ENCODE results near the gene GUK1.

GUK1 gene

DNA sequence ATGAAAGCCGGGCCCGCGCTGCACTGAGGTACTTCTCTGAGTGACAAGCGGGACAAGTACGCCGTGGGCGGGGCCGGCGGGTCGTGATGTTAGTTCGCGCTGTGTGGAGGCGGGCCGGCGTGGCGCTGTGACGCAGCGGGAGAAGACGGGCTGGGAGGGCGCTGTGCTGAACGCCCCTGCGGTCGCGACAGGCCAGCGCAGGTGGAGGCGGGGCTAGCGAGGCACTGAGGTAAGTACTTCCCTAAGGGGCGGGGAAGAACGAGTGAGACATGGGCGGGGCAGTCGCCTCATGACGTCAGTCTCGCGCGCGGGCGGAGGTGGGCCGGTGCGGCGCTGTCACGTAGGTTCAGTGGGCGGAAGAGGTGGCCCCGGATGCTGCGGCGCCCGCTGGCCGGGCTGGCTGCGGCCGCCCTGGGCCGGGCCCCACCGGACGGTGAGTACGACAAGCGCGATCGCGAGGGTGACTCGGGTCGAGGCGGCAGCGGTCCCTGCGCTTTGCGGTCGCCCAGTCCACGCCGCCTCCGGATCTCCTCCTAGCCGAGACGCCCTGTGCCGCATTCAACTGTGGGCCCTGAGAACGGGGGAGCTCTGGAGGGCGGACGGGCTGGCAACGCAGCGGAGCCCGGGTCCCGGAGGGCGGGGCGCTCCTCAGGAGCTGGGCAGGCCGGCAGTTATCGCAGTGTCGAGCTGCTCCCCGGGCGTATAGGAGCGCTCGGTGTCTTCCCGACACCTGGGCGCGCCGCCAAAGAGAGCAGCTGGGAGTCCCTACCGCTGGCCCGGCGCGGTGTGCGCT lies at the start of gene GUK1:
Gene GUK1 (plus strand): TSS at position 349 of the 793 bp plus-strand sequence. CDS start 24 bp downstream, at position 373.
- H3K27me3 ChIP-seq (replicated peaks; ENCODE audit: control insufficient read depth, insufficient read depth, low read length) = peaks cover 12% of the 10 kb centered on the region
- no peaks in the 10 kb centered on the region for H3K9me3 ChIP-seq (ENCODE audit: control insufficient read depth, low read length)
- peak within 1 kb of the TSS; percentile 98 for H3K9ac ChIP-seq (ENCODE audit: low read length)
- H3K4me1 ChIP-seq (ENCODE audit: control insufficient read depth, insufficient read depth, low read length) = peaks cover 31% of the 10 kb centered on the region
- no peaks in the 10 kb centered on the region for H3K36me3 ChIP-seq (ENCODE audit: control insufficient read depth, insufficient read depth, low read length, severe bottlenecking)
- DNase-seq (ENCODE audit: low read depth) = peak; percentile 98
- peak within 1 kb of the TSS; percentile 97 for H3K4me3 ChIP-seq (ENCODE audit: low read length)

DNA sequence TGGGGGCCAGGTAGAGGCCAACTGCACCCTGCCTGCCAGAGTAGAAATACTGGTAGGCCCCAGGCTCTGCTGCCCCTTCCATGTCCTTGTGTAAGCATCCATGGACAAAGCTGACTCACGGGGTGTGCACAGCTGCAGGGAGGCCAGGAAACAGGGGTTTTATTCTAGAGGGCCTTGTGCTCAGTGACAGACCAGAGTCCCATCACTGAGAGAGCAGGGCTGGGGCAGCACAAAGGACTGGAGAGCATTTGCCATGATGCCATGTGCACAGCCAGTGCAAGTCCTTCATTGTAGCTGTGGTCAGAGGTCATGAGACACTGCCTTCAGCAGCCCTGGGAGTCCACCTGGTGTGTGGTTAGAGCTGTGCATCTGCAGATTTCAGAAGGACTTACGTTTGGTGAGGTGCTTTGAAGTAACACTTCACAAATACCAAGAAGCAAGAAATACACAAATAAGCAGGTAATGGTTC lies 49.4 kb upstream of the GUK1 start:
- no peak overlapping the region for H3K4me3 ChIP-seq (ENCODE audit: low read length)
- DNase-seq (ENCODE audit: low read depth) = peak; percentile 39
- H3K4me1 ChIP-seq (ENCODE audit: control insufficient read depth, insufficient read depth, low read length) = peaks cover 64% of the 10 kb centered on the region
- peak overlapping the region; percentile 15 for H3K9ac ChIP-seq (ENCODE audit: low read length)
- H3K27me3 ChIP-seq (replicated peaks; ENCODE audit: control insufficient read depth, insufficient read depth, low read length) = no peaks in the 10 kb centered on the region
- H3K9me3 ChIP-seq (ENCODE audit: control insufficient read depth, low read length) = no peaks in the 10 kb centered on the region
- peaks cover 14% of the 10 kb centered on the region for H3K36me3 ChIP-seq (ENCODE audit: control insufficient read depth, insufficient read depth, low read length, severe bottlenecking)

- no peak overlapping the region for H3K4me3 ChIP-seq (ENCODE audit: low read length)
- H3K9ac ChIP-seq (ENCODE audit: low read length) = peak overlapping the region; percentile 15
- H3K4me1 ChIP-seq (ENCODE audit: control insufficient read depth, insufficient read depth, low read length) = peaks cover 59% of the 10 kb centered on the region
- DNase-seq (ENCODE audit: low read depth) = no peak
- H3K9me3 ChIP-seq (ENCODE audit: control insufficient read depth, low read length) = no peaks in the 10 kb centered on the region
- H3K36me3 ChIP-seq (ENCODE audit: control insufficient read depth, insufficient read depth, low read length, severe bottlenecking) = peaks cover 14% of the 10 kb centered on the region
- H3K27me3 ChIP-seq (replicated peaks; ENCODE audit: control insufficient read depth, insufficient read depth, low read length) = no peaks in the 10 kb centered on the region
Measured at GRCh38 chr1:228091084-228091483, 49.0 kb upstream of the GUK1 start.

GRCh38 chr1:228092342-228093049 lies 47.6 kb upstream of the GUK1 start:
- H3K4me1 ChIP-seq (ENCODE audit: control insufficient read depth, insufficient read depth, low read length) = peaks cover 45% of the 10 kb centered on the region
- no peaks in the 10 kb centered on the region for H3K9me3 ChIP-seq (ENCODE audit: control insufficient read depth, low read length)
- H3K9ac ChIP-seq (ENCODE audit: low read length) = no peak overlapping the region
- H3K4me3 ChIP-seq (ENCODE audit: low read length) = no peak overlapping the region
- H3K27me3 ChIP-seq (replicated peaks; ENCODE audit: control insufficient read depth, insufficient read depth, low read length) = no peaks in the 10 kb centered on the region
- DNase-seq (ENCODE audit: low read depth) = no peak
- peaks cover 19% of the 10 kb centered on the region for H3K36me3 ChIP-seq (ENCODE audit: control insufficient read depth, insufficient read depth, low read length, severe bottlenecking)

GRCh38 chr1:228093050-228093906 lies 46.8 kb upstream of the GUK1 start:
- Histone ChIP-seq H3K27me3 (replicated peaks; ENCODE audit: control insufficient read depth, insufficient read depth, low read length) (no peaks in the 10 kb centered on the region), H3K9me3 (ENCODE audit: control insufficient read depth, low read length) (no peaks in the 10 kb centered on the region), H3K9ac (ENCODE audit: low read length) (no peak overlapping the region), H3K4me3 (ENCODE audit: low read length) (no peak overlapping the region), H3K36me3 (ENCODE audit: control insufficient read depth, insufficient read depth, low read length, severe bottlenecking) (peaks cover 27% of the 10 kb centered on the region), H3K4me1 (ENCODE audit: control insufficient read depth, insufficient read depth, low read length) (peaks cover 37% of the 10 kb centered on the region)
- DNase-seq (ENCODE audit: low read depth) = no peak

- DNase-seq (ENCODE audit: low read depth) = no peak
- Histone ChIP-seq H3K36me3 (ENCODE audit: control insufficient read depth, insufficient read depth, low read length, severe bottlenecking) (peaks cover 34% of the 10 kb centered on the region), H3K27me3 (replicated peaks; ENCODE audit: control insufficient read depth, insufficient read depth, low read length) (no peaks in the 10 kb centered on the region), H3K9ac (ENCODE audit: low read length) (no peak overlapping the region), H3K4me3 (ENCODE audit: low read length) (no peak overlapping the region), H3K9me3 (ENCODE audit: control insufficient read depth, low read length) (no peaks in the 10 kb centered on the region), H3K4me1 (ENCODE audit: control insufficient read depth, insufficient read depth, low read length) (peaks cover 25% of the 10 kb centered on the region)
Measured at GRCh38 chr1:228094432-228095016, 45.6 kb upstream of the GUK1 start.

- H3K36me3 ChIP-seq (ENCODE audit: control insufficient read depth, insufficient read depth, low read length, severe bottlenecking) = peaks cover 40% of the 10 kb centered on the region
- peaks cover 18% of the 10 kb centered on the region for H3K4me1 ChIP-seq (ENCODE audit: control insufficient read depth, insufficient read depth, low read length)
- H3K9me3 ChIP-seq (ENCODE audit: control insufficient read depth, low read length) = no peaks in the 10 kb centered on the region
- no peaks in the 10 kb centered on the region for H3K27me3 ChIP-seq (replicated peaks; ENCODE audit: control insufficient read depth, insufficient read depth, low read length)
- H3K9ac ChIP-seq (ENCODE audit: low read length) = no peak overlapping the region
- DNase-seq (ENCODE audit: low read depth) = no peak
- no peak overlapping the region for H3K4me3 ChIP-seq (ENCODE audit: low read length)
Measured at GRCh38 chr1:228095161-228095560, 44.9 kb upstream of the GUK1 start.

DNA sequence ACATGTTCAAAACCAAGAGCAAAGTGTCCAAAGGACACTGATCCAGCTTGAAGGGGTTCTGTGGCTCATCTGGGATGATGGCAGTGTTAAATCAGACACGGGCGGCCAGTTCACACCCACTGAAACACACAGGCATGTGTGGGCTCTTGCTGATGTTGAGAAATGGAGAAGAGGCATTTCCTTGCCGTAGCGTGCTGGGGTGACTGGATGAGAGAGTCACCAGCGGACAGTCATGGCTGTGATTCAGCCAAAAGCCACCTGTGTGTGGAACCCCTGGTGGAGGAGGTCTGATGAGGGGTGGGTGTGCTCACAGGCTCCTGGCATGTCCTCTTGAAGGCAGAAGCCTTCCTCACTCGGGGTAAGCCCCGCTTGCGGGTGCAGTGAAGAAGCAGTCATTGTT lies 44.1 kb upstream of the GUK1 start:
- Histone ChIP-seq H3K9me3 (ENCODE audit: control insufficient read depth, low read length) (no peaks in the 10 kb centered on the region), H3K9ac (ENCODE audit: low read length) (no peak overlapping the region), H3K27me3 (replicated peaks; ENCODE audit: control insufficient read depth, insufficient read depth, low read length) (no peaks in the 10 kb centered on the region), H3K4me1 (ENCODE audit: control insufficient read depth, insufficient read depth, low read length) (peaks cover 11% of the 10 kb centered on the region), H3K4me3 (ENCODE audit: low read length) (no peak overlapping the region), H3K36me3 (ENCODE audit: control insufficient read depth, insufficient read depth, low read length, severe bottlenecking) (peaks cover 44% of the 10 kb centered on the region)
- DNase-seq (ENCODE audit: low read depth) = no peak

DNA sequence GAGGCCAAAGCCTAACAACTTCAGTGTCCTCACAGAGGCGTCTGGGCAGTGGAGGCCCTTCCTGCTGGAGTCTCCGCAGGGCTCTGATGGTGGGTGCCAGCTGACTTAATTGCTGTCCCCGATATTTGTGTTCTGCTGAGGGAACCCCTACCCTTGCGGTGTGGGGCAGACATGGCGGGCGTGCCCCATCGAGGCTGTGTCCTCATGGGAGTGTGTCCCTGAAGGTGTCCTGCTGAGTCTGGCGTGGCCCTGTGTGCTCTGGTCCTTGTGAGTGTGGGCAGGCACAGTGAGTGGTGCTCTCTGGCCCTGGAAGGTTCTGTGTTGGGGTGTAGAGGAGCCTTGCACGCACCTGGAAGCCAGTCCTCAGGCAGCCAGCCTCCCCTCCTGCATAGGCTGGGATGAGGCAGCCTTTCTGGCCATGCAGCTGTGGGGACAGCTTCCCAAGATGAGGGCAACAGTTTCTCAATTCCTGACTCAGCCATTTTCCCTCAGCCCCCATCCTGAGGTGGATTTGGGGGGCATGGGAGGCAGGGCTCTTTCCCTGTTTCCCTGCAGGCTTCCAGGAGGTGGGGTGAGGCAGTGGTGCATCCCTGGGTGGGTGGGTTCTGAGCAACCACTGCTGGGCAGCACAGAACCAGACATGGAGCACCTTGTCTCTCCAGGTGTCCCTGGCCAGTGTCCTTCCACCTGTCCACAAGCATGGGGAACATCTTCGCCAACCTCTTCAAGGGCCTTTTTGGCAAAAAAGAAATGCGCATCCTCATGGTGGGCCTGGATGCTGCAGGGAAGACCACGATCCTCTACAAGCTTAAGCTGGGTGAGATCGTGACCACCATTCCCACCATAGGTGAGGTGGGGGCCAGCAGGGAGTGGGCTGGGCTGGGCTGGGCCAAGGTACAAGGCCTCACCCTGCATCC lies 43.4 kb upstream of the GUK1 start:
- Histone ChIP-seq H3K9me3 (ENCODE audit: control insufficient read depth, low read length) (no peaks in the 10 kb centered on the region), H3K4me1 (ENCODE audit: control insufficient read depth, insufficient read depth, low read length) (peaks cover 3% of the 10 kb centered on the region), H3K4me3 (ENCODE audit: low read length) (no peak overlapping the region), H3K9ac (ENCODE audit: low read length) (no peak overlapping the region), H3K36me3 (ENCODE audit: control insufficient read depth, insufficient read depth, low read length, severe bottlenecking) (peaks cover 44% of the 10 kb centered on the region), H3K27me3 (replicated peaks; ENCODE audit: control insufficient read depth, insufficient read depth, low read length) (no peaks in the 10 kb centered on the region)
- DNase-seq (ENCODE audit: low read depth) = no peak

Measured in adipocyte (in vitro differentiated cells).